SU-DHL-6 (cell line): ENCODE data around the gene CDC25B.
"Not testable (repeated sequence)": the region's sequence is repeated elsewhere in the genome, so short reads cannot be mapped to it uniquely, and the experiment has no call there.

Experiments
- H2AFZ ChIP-seq: fragments of 200-600 bp; sonication (generic); 2 replicates; pipeline ENCODE4 v1.6.1; 2014; ENCODE audit warnings: low read depth, mild to moderate bottlenecking, moderate library complexity, mixed read lengths, antibody characterized with exemption, low read length; ENCODE audit not compliant: severe bottlenecking
- H3F3A ChIP-seq: fragments of 200-600 bp; shearing (Covaris generic); 2 replicates; pipeline ENCODE4 v1.6.0; 2016; ENCODE audit warnings: antibody characterized with exemption, mild to moderate bottlenecking; ENCODE audit not compliant: insufficient read depth
- H3K27ac ChIP-seq: fragments of 200-600 bp; sonication (generic); 2 replicates; pipeline ENCODE4 v1.5.1; 2016; ENCODE audit warnings: low read depth, mild to moderate bottlenecking, low read length, moderate library complexity, mixed read lengths
- H3K27me3 ChIP-seq: fragments of 200-600 bp; sonication (generic), shearing (Covaris generic); 2 replicates; pipeline ENCODE4 v1.6.0; 2014; ENCODE audit warnings: mild to moderate bottlenecking, low read length
- H3K36me3 ChIP-seq: fragments of 200-600 bp; sonication (generic); 2 replicates; pipeline ENCODE4 v1.6.1; 2014; ENCODE audit warnings: mild to moderate bottlenecking, low read length, mixed read lengths
- H3K4me2 ChIP-seq: fragments of 300-600, 200-600 bp; shearing (Covaris generic), sonication (generic); 2 replicates; pipeline ENCODE4 v1.6.0; 2014; ENCODE audit warnings: low read length, low read depth, mild to moderate bottlenecking; ENCODE audit not compliant: poor library complexity, severe bottlenecking
- H3K4me3 ChIP-seq: fragments of 200-600 bp; sonication (generic); 2 replicates; pipeline ENCODE4 v1.5.1; 2014; ENCODE audit warnings: antibody characterized with exemption, low read length, mild to moderate bottlenecking, mixed read lengths; ENCODE audit not compliant: insufficient read depth, poor library complexity, severe bottlenecking
- H3K79me2 ChIP-seq: fragments of 200-600 bp; sonication (generic); 2 replicates; pipeline ENCODE4 v1.6.1; 2014; ENCODE audit warnings: mild to moderate bottlenecking, low read length, moderate library complexity; ENCODE audit not compliant: insufficient read depth
- H3K9ac ChIP-seq: fragments of 200-600 bp; sonication (generic); 2 replicates; pipeline ENCODE4 v1.7.0; 2014; ENCODE audit warnings: mild to moderate bottlenecking, low read length
- H3K9me2 ChIP-seq: fragments of 200-600 bp; sonication (generic); replicated peaks from 2 replicates; pipeline ENCODE4 v1.6.1; 2014; ENCODE audit warnings: low read length; ENCODE audit not compliant: insufficient read depth
- H3K9me3 ChIP-seq: fragments of 200-600 bp; sonication (generic); 2 replicates; pipeline ENCODE4 v1.6.1; 2014; ENCODE audit warnings: low read length, mixed read lengths; ENCODE audit not compliant: insufficient read depth
- H4K20me1 ChIP-seq: fragments of 200-600 bp; sonication (generic); 2 replicates; pipeline ENCODE4 v1.6.1; 2014; ENCODE audit warnings: low read depth, mild to moderate bottlenecking, antibody characterized with exemption, low read length, moderate library complexity, mixed read lengths
- CTCF ChIP-seq: fragments of 200-600 bp; sonication (generic); IDR thresholded peaks from one replicate; pipeline ENCODE4 v1.5.1; 2017; ENCODE audit warnings: antibody characterized with exemption, mild to moderate bottlenecking, low read length, moderate library complexity; ENCODE audit not compliant: insufficient read depth, poor library complexity, severe bottlenecking
- EZH2phosphoT487 ChIP-seq: fragments of 200-600 bp; sonication (generic), shearing (Covaris generic); conservative IDR thresholded peaks from 2 replicates; pipeline ENCODE4 v1.6.1; 2018; ENCODE audit warnings: mild to moderate bottlenecking, antibody characterized with exemption, low read length, moderate library complexity, mixed read lengths

Gene CDC25B

GRCh38 chr20:3828798-3829197 lies 32.7 kb downstream of the CDC25B start:
- H3F3A ChIP-seq: no peaks in the 10 kb centered on the region
- no peaks in the 10 kb centered on the region for H3K36me3 ChIP-seq
- no peak overlapping the region for H3K27ac ChIP-seq
- no peak overlapping the region for H3K4me2 ChIP-seq
- no peak overlapping the region for H3K4me3 ChIP-seq
- no peaks in the 10 kb centered on the region for H3K9me3 ChIP-seq
- H3K9ac ChIP-seq: no peak overlapping the region
- H4K20me1 ChIP-seq: no peaks in the 10 kb centered on the region
- no peaks in the 10 kb centered on the region for H3K9me2 ChIP-seq
- TF ChIP-seq EZH2phosphoT487 (no peak), CTCF (no peak)
- H2AFZ ChIP-seq: no peak overlapping the region
- H3K79me2 ChIP-seq: no peaks in the 10 kb centered on the region
- no peaks in the 10 kb centered on the region for H3K27me3 ChIP-seq

GRCh38 chr20:3829891-3830290 lies 33.8 kb downstream of the CDC25B start:
- H3K9me3 ChIP-seq, H3K9me2 ChIP-seq, H3K4me3 ChIP-seq, H3K4me2 ChIP-seq, H3K27me3 ChIP-seq, H4K20me1 ChIP-seq, H3K9ac ChIP-seq, H3K27ac ChIP-seq, H3F3A ChIP-seq, H3K36me3 ChIP-seq, H3K79me2 ChIP-seq, H2AFZ ChIP-seq: not testable (repeated sequence)

GRCh38 chr20:3836132-3836531 lies 40.0 kb downstream of the CDC25B start:
- Histone ChIP-seq H3K4me3 (no peak overlapping the region), H2AFZ (no peak overlapping the region), H3K36me3 (no peaks in the 10 kb centered on the region), H3F3A (no peaks in the 10 kb centered on the region), H3K27me3 (no peaks in the 10 kb centered on the region), H3K9me3 (no peaks in the 10 kb centered on the region), H3K9ac (no peak overlapping the region), H3K27ac (no peak overlapping the region), H3K79me2 (no peaks in the 10 kb centered on the region), H3K9me2 (no peaks in the 10 kb centered on the region), H4K20me1 (no peaks in the 10 kb centered on the region), H3K4me2 (no peak overlapping the region)
- TF ChIP-seq CTCF (no peak), EZH2phosphoT487 (no peak)

- H3K4me2 ChIP-seq: no peak overlapping the region
- no peaks in the 10 kb centered on the region for H3K36me3 ChIP-seq
- H3K9ac ChIP-seq: no peak overlapping the region
- no peaks in the 10 kb centered on the region for H3K9me3 ChIP-seq
- TF ChIP-seq EZH2phosphoT487 (no peak), CTCF (no peak)
- H3K79me2 ChIP-seq: no peaks in the 10 kb centered on the region
- no peak overlapping the region for H2AFZ ChIP-seq
- H3K9me2 ChIP-seq: no peaks in the 10 kb centered on the region
- H4K20me1 ChIP-seq: no peaks in the 10 kb centered on the region
- no peak overlapping the region for H3K4me3 ChIP-seq
- no peaks in the 10 kb centered on the region; the same call in 1 of the 2 replicates for H3F3A ChIP-seq
- no peak overlapping the region for H3K27ac ChIP-seq
- H3K27me3 ChIP-seq: no peaks in the 10 kb centered on the region
These were observed 43.2 kb downstream of the CDC25B start for GRCh38 chr20:3839328-3839727.

- H3K9me2 ChIP-seq, H3F3A ChIP-seq, H3K4me3 ChIP-seq, H4K20me1 ChIP-seq, H3K9ac ChIP-seq, H3K27me3 ChIP-seq, H3K9me3 ChIP-seq, H3K27ac ChIP-seq, H3K79me2 ChIP-seq, H3K4me2 ChIP-seq, H3K36me3 ChIP-seq, H2AFZ ChIP-seq: not testable (repeated sequence)
These were observed 44.1 kb downstream of the CDC25B start for GRCh38 chr20:3840201-3840600.
